T-cell (primary cell): ENCODE data around the gene FAAP100. TPM values are rescaled to one million over a fixed set of nuclear protein-coding genes. Genes with fewer than 3 reads are reported as not detected.

Experiments used
- ATAC-seq, 4 experiments: fragments of 200-7000 bp in 3 of 4; fragments of 150-1000 bp in 1 of 4; cut with Tn5 transposase; replicated peaks in 1 of 4; 1 replicate in 3 of 4; 2 replicates in 1 of 4; pipeline ENCODE4 v1.10.0; 2021; ENCODE audit warnings: moderate library complexity in 3 of 4, mild to moderate bottlenecking in 2 of 4, moderate number of reproducible peaks in 1 of 4
- CTCF ChIA-PET, 2 donors: fragments of 300-600 bp; sonication (Branson Sonifier 250); formaldehyde crosslinking; loops; one replicate each; lab custom pipeline; 2022; ENCODE audit warnings: antibody characterized with exemption in 2 of 2; lab: Charles Lee
- POLR2A ChIA-PET, 2 donors: fragments of 300-600 bp; sonication (Branson Sonifier 250); formaldehyde crosslinking; loops; one replicate each; lab custom pipeline; 2022; ENCODE audit warnings: antibody characterized with exemption in 2 of 2; lab: Charles Lee
- DNase-seq, 35 experiments: peaks; one replicate each; pipeline versions ENCODE4 v3.0.0 to v3.0.0-alpha.2; 2013 to 2023
- H3K27ac ChIP-seq: one replicate; pipeline ENCODE4 v1.5.1; 2013; ENCODE audit warnings: low read length
- H3K27me3 ChIP-seq, 2 experiments: replicated peaks in 1 of 2; 1 replicate in 1 of 2; 2 replicates in 1 of 2; pipeline versions ENCODE4 v1.6.1 to v1.7.0; 2013; ENCODE audit warnings: low read length in 1 of 2, mixed read lengths in 1 of 2; ENCODE audit not compliant: control insufficient read depth in 2 of 2, insufficient read depth in 2 of 2; ENCODE audit errors: extremely low read depth in 1 of 2
- H3K36me3 ChIP-seq, 2 donors: 1 replicate in 1 of 2; 2 replicates in 1 of 2; pipeline versions ENCODE4 v1.6.1 to v1.7.0; 2013; ENCODE audit warnings: low read length in 1 of 2; ENCODE audit not compliant: control insufficient read depth in 2 of 2, insufficient read depth in 1 of 2; ENCODE audit errors: extremely low read depth in 1 of 2
- H3K4me1 ChIP-seq, 2 experiments: 1 replicate in 1 of 2; 2 replicates in 1 of 2; pipeline versions ENCODE4 v1.6.1 to v1.7.0; 2013; ENCODE audit warnings: low read length in 2 of 2, mixed read lengths in 1 of 2; ENCODE audit not compliant: insufficient read depth in 2 of 2, control insufficient read depth in 1 of 2; ENCODE audit errors: extremely low read depth in 1 of 2
- H3K4me3 ChIP-seq, 2 donors: 1 replicate in 1 of 2; 2 replicates in 1 of 2; pipeline versions ENCODE4 v1.5.1 to v1.7.0; 2013; ENCODE audit warnings: mild to moderate bottlenecking in 2 of 2, low read length in 1 of 2, moderate library complexity in 1 of 2; ENCODE audit not compliant: control insufficient read depth in 1 of 2; ENCODE audit errors: extremely low read depth in 1 of 2
- H3K9me3 ChIP-seq: 2 replicates; pipeline ENCODE4 v1.7.0; 2013
- H3K27ac Mint-ChIP-seq, 2 donors: one replicate each; pipeline ENCODE4 v1.8.0; 2020 to 2021; ENCODE audit warnings: mild to moderate bottlenecking in 2 of 2, mixed read lengths in 2 of 2
- H3K27me3 Mint-ChIP-seq, 2 donors: one replicate each; pipeline ENCODE4 v1.8.0; 2021 to 2022; ENCODE audit warnings: mixed read lengths in 2 of 2
- H3K36me3 Mint-ChIP-seq: one replicate; pipeline ENCODE4 v1.8.0; 2021; ENCODE audit warnings: mixed read lengths
- H3K4me1 Mint-ChIP-seq, 3 donors: one replicate each; pipeline ENCODE4 v1.8.0; 2020 to 2022; ENCODE audit warnings: mixed read lengths in 3 of 3, mild to moderate bottlenecking in 1 of 3
- H3K4me3 Mint-ChIP-seq, 3 donors: one replicate each; pipeline ENCODE4 v1.8.0; 2020 to 2022; ENCODE audit warnings: mild to moderate bottlenecking in 3 of 3, mixed read lengths in 3 of 3, moderate library complexity in 3 of 3
- H3K9me3 Mint-ChIP-seq, 3 donors: one replicate each; pipeline ENCODE4 v1.8.0; 2020 to 2022; ENCODE audit warnings: mixed read lengths in 3 of 3
- WGBS: methylation state at CpG from one replicate; pipeline ENCODE4 v1.1.5; 2013; ENCODE audit warnings: missing lambda C conversion rate; ENCODE audit not compliant: insufficient coverage; 5-methylcytosine and 5-hydroxymethylcytosine counted together
- total RNA-seq, 35 experiments: library from RNA in 6 of 35; stranded (reverse) in 6 of 35; fragments of 120-200 nt in 1 of 35; gene quantifications; one replicate each; pipeline versions ENCODE4 v1.2.1 to v1.2.4 and lab custom pipeline; 2013 to 2026

FAAP100 gene
- total RNA-seq, 5 donors from 2014 or later (not counting 1 experiment from before 2014, with no cell fraction given), result 31.7 to 62.1 (median 59.0) TPM

DNA sequence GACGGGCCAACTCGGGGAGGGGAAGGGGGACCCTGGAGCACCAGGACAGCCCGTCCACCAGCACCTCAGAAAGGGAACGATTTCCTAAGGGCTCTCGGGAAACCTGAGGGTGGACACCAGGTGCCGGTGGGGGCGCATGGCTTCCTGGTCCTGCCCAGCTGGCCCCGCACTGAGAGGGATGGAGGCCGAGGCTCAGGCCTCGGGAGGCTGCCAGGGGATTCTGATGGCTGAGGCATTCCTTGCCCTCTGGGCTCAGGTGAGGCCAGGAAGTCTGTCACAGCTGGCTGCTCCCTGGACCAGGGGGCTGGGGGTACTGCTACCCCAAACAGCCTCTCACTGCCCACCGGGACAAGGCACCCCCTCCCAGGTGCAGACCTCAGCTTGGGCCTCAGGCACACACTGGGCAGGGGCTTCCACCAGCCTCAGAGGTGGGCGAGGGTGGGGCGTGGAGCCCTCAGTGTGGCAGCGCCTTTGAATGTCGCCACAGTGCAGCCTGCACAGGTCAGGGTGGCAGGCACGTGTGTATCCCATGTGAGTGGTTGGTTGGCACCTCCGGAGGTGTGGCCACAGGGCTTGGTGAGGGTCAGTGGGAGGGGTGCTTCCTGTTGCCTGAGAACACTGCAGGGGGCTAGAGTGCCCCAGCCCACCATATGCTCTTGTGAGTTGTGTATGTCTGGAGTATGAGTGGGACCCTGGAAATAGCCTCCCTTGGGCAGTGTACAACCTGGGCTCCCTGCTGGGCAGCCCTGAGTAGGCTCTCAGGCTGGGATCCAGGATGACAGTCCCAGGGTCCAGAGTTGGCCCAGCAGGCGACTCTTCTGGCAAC lies 27.9 kb downstream of the FAAP100 start:
- no peak for ATAC-seq
- Mint-ChIP-seq H3K4me1 (peaks cover 0 to 5% (median 4%) of the 10 kb centered on the region in 3 donors), H3K4me3 (no peak overlapping the region), H3K36me3 (no peaks in the 10 kb centered on the region), H3K27me3 (peaks cover 0 to 15% of the 10 kb centered on the region in 2 donors), H3K27ac (no peak overlapping the region), H3K9me3 (no peaks in the 10 kb centered on the region)
- 69% methylated on average over 14 of the region's 18 CpGs for WGBS
- POLR2A ChIA-PET, result no interaction called here
- CTCF ChIA-PET, result no interaction called here
- peaks cover 0 to 10% of the 10 kb centered on the region in 2 experiments for H3K4me1 ChIP-seq
- no peaks in the 10 kb centered on the region for H3K9me3 ChIP-seq
- peaks cover 0 to 68% of the 10 kb centered on the region in 2 experiments for H3K27me3 ChIP-seq
- no peaks in the 10 kb centered on the region for H3K36me3 ChIP-seq
- no peak overlapping the region for H3K4me3 ChIP-seq
- H3K27ac ChIP-seq, result no peak overlapping the region
- DNase-seq, result no peak

- Histone ChIP-seq H3K27me3 (peaks cover 0 to 63% of the 10 kb centered on the region in 2 experiments), H3K36me3 (no peaks in the 10 kb centered on the region), H3K4me1 (peaks cover 2 to 17% of the 10 kb centered on the region in 2 experiments), H3K27ac (no peak overlapping the region), H3K9me3 (no peaks in the 10 kb centered on the region), H3K4me3 (no peak overlapping the region)
- ATAC-seq (no peak), DNase-seq (no peak)
- Mint-ChIP-seq H3K36me3 (no peaks in the 10 kb centered on the region), H3K27ac (no peak overlapping the region), H3K27me3 (peaks cover 0 to 15% of the 10 kb centered on the region in 2 donors), H3K4me3 (no peak overlapping the region), H3K4me1 (peaks cover 0 to 6% (median 5%) of the 10 kb centered on the region in 3 donors), H3K9me3 (no peaks in the 10 kb centered on the region)
- ChIA-PET CTCF (no interaction called here), POLR2A (no interaction called here)
- WGBS, result 59% methylated on average over 17 of the region's 17 CpGs
Observed at GRCh38 chr17:81523402-81524038, 28.6 kb downstream of the FAAP100 start.

GRCh38 chr17:81522491-81523401 lies 29.4 kb downstream of the FAAP100 start:
- H3K9me3 Mint-ChIP-seq, result no peaks in the 10 kb centered on the region

DNA sequence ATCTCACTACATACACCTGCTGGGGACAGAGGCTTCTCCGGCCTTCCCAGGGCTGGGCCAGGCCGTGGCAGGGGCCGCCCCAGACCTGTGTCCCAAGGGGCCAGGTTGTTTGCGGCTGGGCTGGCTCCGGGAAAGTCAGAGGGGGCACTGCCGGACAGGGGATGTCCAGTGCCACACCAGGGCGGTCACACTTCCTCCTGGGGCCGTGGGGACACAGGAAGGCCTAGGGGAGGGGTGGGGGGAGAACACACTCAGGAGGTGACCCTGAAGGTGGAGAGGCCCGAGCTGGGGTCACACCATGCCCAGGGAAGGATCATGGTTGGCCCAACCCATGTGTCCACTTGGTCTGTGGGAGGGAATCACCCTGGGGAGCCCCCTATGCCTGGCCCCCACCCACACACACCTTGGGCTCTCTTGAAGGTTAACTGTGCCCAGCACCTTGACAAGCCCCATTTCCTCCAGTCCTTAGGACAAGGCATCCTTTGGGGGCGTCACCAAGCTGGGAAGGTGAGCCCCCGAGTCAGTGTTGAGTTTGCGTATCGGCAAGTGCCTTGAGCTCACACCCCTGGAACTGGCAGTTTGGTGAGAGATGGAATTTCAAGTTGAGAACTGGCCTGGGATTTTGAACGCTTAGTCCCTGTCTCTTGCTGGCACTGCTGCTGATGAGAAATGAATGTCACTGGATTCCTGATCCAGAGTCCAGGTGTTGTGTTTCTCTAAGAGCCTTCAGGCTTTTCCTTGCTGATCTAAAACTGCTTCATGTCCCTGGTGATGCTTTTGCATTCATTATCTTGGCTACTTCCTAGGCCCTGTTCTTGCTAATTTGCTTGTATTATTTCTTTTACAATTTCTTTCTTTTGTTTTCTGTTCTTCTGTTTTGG lies 31.9 kb downstream of the FAAP100 start:
- DNase-seq (no peak), ATAC-seq (no peak)
- WGBS, result 93% methylated on average over 11 of the region's 14 CpGs
- peaks cover 0 to 34% of the 10 kb centered on the region in 2 experiments for H3K27me3 ChIP-seq
- peak overlapping the region; percentile 27 to 37 (median 31) for H3K4me3 Mint-ChIP-seq
- ChIA-PET CTCF (no interaction called here), POLR2A (no interaction called here)
- peaks cover 19 to 28% (median 27%) of the 10 kb centered on the region in 3 donors for H3K4me1 Mint-ChIP-seq
- H3K36me3 Mint-ChIP-seq, result no peaks in the 10 kb centered on the region
- no peaks in the 10 kb centered on the region for H3K36me3 ChIP-seq
- H3K4me3 ChIP-seq, result no peak overlapping the region
- H3K27ac Mint-ChIP-seq, result peak overlapping the region in 1 of 2 donors; percentile 79
- peaks cover 3 to 48% of the 10 kb centered on the region in 2 experiments for H3K4me1 ChIP-seq
- peaks cover 0 to 11% of the 10 kb centered on the region in 2 donors for H3K27me3 Mint-ChIP-seq
- H3K9me3 ChIP-seq, result no peaks in the 10 kb centered on the region
- no peak overlapping the region for H3K27ac ChIP-seq
- no peaks in the 10 kb centered on the region for H3K9me3 Mint-ChIP-seq

More at GRCh38 chr17:81522491-81523401, 29.4 kb downstream of the FAAP100 start:
- 66% methylated on average over 19 of the region's 26 CpGs for WGBS
- Mint-ChIP-seq H3K27ac (no peak overlapping the region), H3K4me3 (no peak overlapping the region), H3K27me3 (peaks cover 0 to 15% of the 10 kb centered on the region in 2 donors), H3K4me1 (peaks cover 6 to 13% (median 12%) of the 10 kb centered on the region in 3 donors), H3K36me3 (no peaks in the 10 kb centered on the region)
- no peak overlapping the region for H3K27ac ChIP-seq
- ATAC-seq (no peak), DNase-seq (no peak)
- H3K36me3 ChIP-seq, result no peaks in the 10 kb centered on the region
- POLR2A ChIA-PET, result interaction anchor here in 1 of 2 donors (0.7 kb wide), 1 partner anchor 30 kb away, joined by 4 read pairs; no protein-coding TSS in a partner anchor
- CTCF ChIA-PET, result no interaction called here
- H3K4me1 ChIP-seq, result peaks cover 3 to 25% of the 10 kb centered on the region in 2 experiments
- no peaks in the 10 kb centered on the region for H3K9me3 ChIP-seq
- peaks cover 0 to 59% of the 10 kb centered on the region in 2 experiments for H3K27me3 ChIP-seq
- H3K4me3 ChIP-seq, result no peak overlapping the region

- no peak overlapping the region for H3K27ac ChIP-seq
- peaks cover 5 to 51% of the 10 kb centered on the region in 2 experiments for H3K4me1 ChIP-seq
- ATAC-seq, result peak; percentile 56 to 72 (median 58)
- H3K27me3 ChIP-seq, result peaks cover 0 to 27% of the 10 kb centered on the region in 2 experiments
- H3K9me3 Mint-ChIP-seq, result no peaks in the 10 kb centered on the region
- no peaks in the 10 kb centered on the region for H3K9me3 ChIP-seq
- H3K4me1 Mint-ChIP-seq, result peaks cover 19 to 30% (median 28%) of the 10 kb centered on the region in 3 donors
- 5% methylated on average over 60 of the region's 61 CpGs for WGBS
- H3K36me3 Mint-ChIP-seq, result no peaks in the 10 kb centered on the region
- ChIA-PET CTCF (interaction anchor here in 1 of 2 donors (0.6 kb wide), 1 partner anchor 81 kb away, joined by 3 read pairs; no protein-coding TSS in a partner anchor), POLR2A (no interaction called here)
- H3K4me3 Mint-ChIP-seq, result peak overlapping the region in 2 of 3 donors; percentile 19 to 36
- H3K27ac Mint-ChIP-seq, result no peak overlapping the region
- H3K36me3 ChIP-seq, result no peaks in the 10 kb centered on the region
- peak overlapping the region; percentile 40 to 49 for H3K4me3 ChIP-seq
- peaks cover 0 to 6% of the 10 kb centered on the region in 2 donors for H3K27me3 Mint-ChIP-seq
- peak; percentile 42 to 85 (median 67) for DNase-seq
Observed at GRCh38 chr17:81519284-81520020, 32.7 kb downstream of the FAAP100 start.
